ENCODE data around the gene C19orf67. TPM values are rescaled to one million over a fixed set of nuclear protein-coding genes. Genes with fewer than 3 reads are reported as not detected.
"Not testable (repeated sequence)": the region's sequence is repeated elsewhere in the genome, so short reads cannot be mapped to it uniquely, and the experiment has no call there.

The C19orf67 gene
- total RNA-seq, 4 donors from 2014 or later: not detected

- H3K4me3 ChIP-seq (replicated peaks in 1 of 3): no peak overlapping the region
- H3K36me3 ChIP-seq: no peaks in the 10 kb centered on the region
- no peaks in the 10 kb centered on the region for H3K9me3 ChIP-seq
- H3K4me1 ChIP-seq: peaks cover 5 to 24% of the 10 kb centered on the region in 2 donors
- no peak for DNase-seq
- WGBS, 2 donors: 68 to 73% methylated on average over 11 of the region's 11 CpGs
- TF ChIP-seq POLR2A (IDR thresholded peaks at IDR 0.05): no peak
- TF ChIP-seq, protein P1, sequence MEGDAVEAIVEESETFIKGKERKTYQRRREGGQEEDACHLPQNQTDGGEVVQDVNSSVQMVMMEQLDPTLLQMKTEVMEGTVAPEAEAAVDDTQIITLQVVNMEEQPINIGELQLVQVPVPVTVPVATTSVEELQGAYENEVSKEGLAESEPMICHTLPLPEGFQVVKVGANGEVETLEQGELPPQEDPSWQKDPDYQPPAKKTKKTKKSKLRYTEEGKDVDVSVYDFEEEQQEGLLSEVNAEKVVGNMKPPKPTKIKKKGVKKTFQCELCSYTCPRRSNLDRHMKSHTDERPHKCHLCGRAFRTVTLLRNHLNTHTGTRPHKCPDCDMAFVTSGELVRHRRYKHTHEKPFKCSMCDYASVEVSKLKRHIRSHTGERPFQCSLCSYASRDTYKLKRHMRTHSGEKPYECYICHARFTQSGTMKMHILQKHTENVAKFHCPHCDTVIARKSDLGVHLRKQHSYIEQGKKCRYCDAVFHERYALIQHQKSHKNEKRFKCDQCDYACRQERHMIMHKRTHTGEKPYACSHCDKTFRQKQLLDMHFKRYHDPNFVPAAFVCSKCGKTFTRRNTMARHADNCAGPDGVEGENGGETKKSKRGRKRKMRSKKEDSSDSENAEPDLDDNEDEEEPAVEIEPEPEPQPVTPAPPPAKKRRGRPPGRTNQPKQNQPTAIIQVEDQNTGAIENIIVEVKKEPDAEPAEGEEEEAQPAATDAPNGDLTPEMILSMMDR (IDR thresholded peaks at IDR 0.05): no peak
- H3K27ac ChIP-seq: no peak overlapping the region
- intact Hi-C loops (cut with DNase I): no loop called here
- H3K27me3 ChIP-seq: no peaks in the 10 kb centered on the region
These were observed 30.9 kb downstream of the C19orf67 start for GRCh38 chr19:14054721-14055120.

- DNase-seq: no peak
- H3K27me3 ChIP-seq: no peaks in the 10 kb centered on the region
- 86 to 92% methylated on average over 6 of the region's 6 CpGs for WGBS, 2 donors
- H3K36me3 ChIP-seq: no peaks in the 10 kb centered on the region
- H3K4me3 ChIP-seq (replicated peaks in 1 of 3): no peak overlapping the region
- H3K4me1 ChIP-seq: peaks cover 5 to 18% of the 10 kb centered on the region in 2 donors
- intact Hi-C loops (cut with DNase I): no loop called here
- H3K27ac ChIP-seq: no peak overlapping the region
- H3K9me3 ChIP-seq: no peaks in the 10 kb centered on the region
- TF ChIP-seq, protein P1 (IDR thresholded peaks at IDR 0.05): no peak
- TF ChIP-seq POLR2A (IDR thresholded peaks at IDR 0.05): no peak
These were observed 31.5 kb downstream of the C19orf67 start for GRCh38 chr19:14054099-14054498.

DNA sequence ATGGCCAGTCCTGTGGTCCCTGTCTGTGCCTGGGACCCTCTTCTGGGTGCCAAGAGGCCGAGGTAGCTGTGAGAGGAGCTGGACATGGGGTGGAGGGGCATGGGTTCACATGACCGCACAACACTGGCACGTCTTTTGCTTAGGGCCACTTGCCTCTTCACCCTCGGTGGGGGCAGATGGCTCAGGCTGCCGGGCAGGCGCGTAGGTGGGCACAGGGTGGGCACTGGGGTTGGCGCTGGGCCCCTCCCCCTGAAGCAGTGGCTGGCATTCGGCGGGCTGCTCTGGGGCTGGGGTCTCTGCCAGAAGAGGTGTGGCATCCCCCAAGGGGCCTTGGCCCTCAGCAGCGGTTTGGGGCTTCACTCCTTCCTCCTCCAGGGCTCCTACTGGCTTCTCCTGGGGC, 32.1 kb downstream of the C19orf67 start:
- no peak overlapping the region for H3K4me3 ChIP-seq (replicated peaks in 1 of 3)
- peaks cover 5 to 14% of the 10 kb centered on the region in 2 donors for H3K4me1 ChIP-seq
- 93 to 94% methylated on average over 4 to 8 of the region's 11 CpGs for WGBS, 2 donors
- H3K9me3 ChIP-seq: no peaks in the 10 kb centered on the region
- no peaks in the 10 kb centered on the region for H3K27me3 ChIP-seq
- no peak overlapping the region for H3K27ac ChIP-seq
- intact Hi-C loops (cut with DNase I): no loop called here
- DNase-seq: no peak
- no peaks in the 10 kb centered on the region for H3K36me3 ChIP-seq
- TF ChIP-seq, protein P1 (IDR thresholded peaks at IDR 0.05): no peak
- TF ChIP-seq POLR2A (IDR thresholded peaks at IDR 0.05): no peak

GRCh38 chr19:14053032-14053431, 32.6 kb downstream of the C19orf67 start:
- DNase-seq: no peak
- H3K4me3 ChIP-seq (replicated peaks in 1 of 3): no peak overlapping the region
- no peaks in the 10 kb centered on the region for H3K9me3 ChIP-seq
- H3K27me3 ChIP-seq: no peaks in the 10 kb centered on the region
- TF ChIP-seq POLR2A (IDR thresholded peaks at IDR 0.05): no peak
- TF ChIP-seq, protein P1 (IDR thresholded peaks at IDR 0.05): no peak
- H3K4me1 ChIP-seq: peaks cover 4 to 10% of the 10 kb centered on the region in 2 donors
- WGBS, 2 donors: 93 to 98% methylated on average over 3 of the region's 3 CpGs
- no peak overlapping the region for H3K27ac ChIP-seq
- intact Hi-C loops (cut with DNase I): no loop called here
- H3K36me3 ChIP-seq: no peaks in the 10 kb centered on the region

DNA sequence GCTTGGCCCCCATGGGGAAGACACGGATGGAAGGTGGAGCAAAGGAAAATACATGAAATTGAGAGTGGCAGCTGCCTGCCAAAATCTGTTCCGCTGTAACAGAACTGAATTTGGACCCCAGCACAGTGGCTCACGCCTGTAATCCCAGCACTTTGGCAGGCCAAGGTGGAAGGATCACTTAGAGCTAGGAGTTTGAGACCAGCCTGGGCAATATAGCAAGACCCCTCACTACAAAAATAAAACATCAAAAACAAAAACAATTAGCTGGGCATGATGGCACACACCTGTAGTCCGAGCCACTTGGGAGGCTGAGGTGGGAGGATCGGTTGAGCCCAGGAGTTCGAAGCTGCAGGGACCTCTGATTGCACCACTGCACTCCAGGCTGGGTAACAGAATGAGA, 33.1 kb downstream of the C19orf67 start:
- Histone ChIP-seq H3K4me1 (peaks cover 0 to 4% of the 10 kb centered on the region in 2 donors), H3K27ac (no peak overlapping the region), H3K27me3 (no peaks in the 10 kb centered on the region), H3K4me3 (replicated peaks in 1 of 3) (no peak overlapping the region), H3K9me3 (no peaks in the 10 kb centered on the region), H3K36me3 (no peaks in the 10 kb centered on the region)
- 92 to 98% methylated on average over 6 of the region's 6 CpGs for WGBS, 2 donors
- DNase-seq: no peak
- intact Hi-C loops (cut with DNase I): no loop called here
- TF ChIP-seq POLR2A (IDR thresholded peaks at IDR 0.05): no peak

DNA sequence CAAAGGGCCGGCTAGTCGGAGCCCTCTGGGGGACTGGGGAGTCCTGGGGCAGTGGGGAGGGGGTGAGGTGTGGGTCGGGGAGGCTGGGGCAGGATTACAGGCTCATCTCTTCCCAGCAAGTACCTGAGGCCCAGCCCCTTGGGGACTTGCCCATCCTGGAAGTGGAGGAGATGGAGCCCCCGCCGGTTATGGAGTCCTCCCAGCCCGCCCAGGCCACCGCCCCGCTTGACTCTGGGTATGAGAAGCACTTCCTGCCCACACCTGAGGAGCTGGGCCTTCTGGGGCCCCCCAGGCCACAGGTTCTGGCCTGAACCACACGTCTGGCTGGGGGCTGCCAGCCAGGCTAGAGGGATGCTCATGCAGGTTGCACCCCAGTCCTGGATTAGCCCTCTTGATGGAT, 33.6 kb downstream of the C19orf67 start:
- H3K27ac ChIP-seq: no peak overlapping the region
- WGBS, 2 donors: 86 to 95% methylated on average over 3 to 8 of the region's 9 CpGs
- H3K4me3 ChIP-seq (replicated peaks in 1 of 3): no peak overlapping the region
- H3K27me3 ChIP-seq: no peaks in the 10 kb centered on the region
- no peaks in the 10 kb centered on the region for H3K36me3 ChIP-seq
- no peaks in the 10 kb centered on the region for H3K9me3 ChIP-seq
- no peak for DNase-seq
- no peak for TF ChIP-seq POLR2A (IDR thresholded peaks at IDR 0.05)
- TF ChIP-seq, protein P1 (IDR thresholded peaks at IDR 0.05): no peak
- no peaks in the 10 kb centered on the region for H3K4me1 ChIP-seq
- intact Hi-C loops (cut with DNase I): no loop called here

DNA sequence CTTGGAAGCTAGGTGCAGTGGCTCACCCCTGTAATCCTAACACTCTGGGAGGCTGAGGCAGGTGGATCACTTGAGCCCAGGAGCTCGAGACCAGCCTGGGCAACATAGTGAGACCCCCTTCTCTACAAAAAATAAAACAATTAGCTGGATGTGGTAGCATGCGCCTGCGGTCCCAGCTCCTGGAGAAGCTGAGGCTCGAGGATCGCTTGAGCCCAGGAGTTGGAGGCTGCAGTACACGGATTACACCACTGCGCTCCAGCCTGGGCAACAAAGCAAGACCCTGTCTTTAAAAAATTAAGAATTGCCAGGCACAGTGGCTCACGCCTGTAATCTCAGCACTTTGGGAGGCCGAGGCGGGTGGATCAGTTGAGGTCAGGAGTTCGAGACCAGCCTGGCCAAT, 34.6 kb downstream of the C19orf67 start:
- H3K27me3 ChIP-seq; H3K36me3 ChIP-seq; H3K4me1 ChIP-seq; H3K9me3 ChIP-seq; H3K27ac ChIP-seq; H3K4me3 ChIP-seq (replicated peaks in 1 of 3); DNase-seq; intact Hi-C loops (cut with DNase I): not testable (repeated sequence)
- 95 to 98% methylated on average over 11 of the region's 11 CpGs for WGBS, 2 donors
